Caco-2 (cell line): ENCODE data around the gene SLC10A2. TPM values are rescaled to one million over a fixed set of nuclear protein-coding genes. Genes with fewer than 3 reads are reported as not detected.

Experiments used
- BruUV-seq: library from RNA; stranded (reverse); fragments of 400-500 nt; replicated peaks from 2 replicates; lab custom pipeline; 2021; lab: Mats Ljungman, UMichigan
- CTCF ChIA-PET: fragments of 300-600 bp; sonication (Branson Sonifier 250); formaldehyde crosslinking; loops from one replicate; lab custom pipeline; 2022; ENCODE audit warnings: antibody characterized with exemption; lab: Charles Lee
- POLR2A ChIA-PET: fragments of 300-600 bp; sonication (Branson Sonifier 250); formaldehyde crosslinking; loops from one replicate; lab custom pipeline; 2022; ENCODE audit warnings: antibody characterized with exemption; lab: Charles Lee
- DNase-seq, 2 experiments: peaks; one replicate each; pipeline versions ENCODE4 v3.0.0 to v3.0.0-alpha.2; 2020 to 2022
- H3K27me3 ChIP-seq: replicated peaks from 2 replicates; pipeline ENCODE4 v1.6.0; 2011; ENCODE audit warnings: low read length; ENCODE audit not compliant: control insufficient read depth, insufficient read depth
- H3K36me3 ChIP-seq: 2 replicates; pipeline ENCODE4 v1.5.1; 2011; ENCODE audit warnings: low read length; ENCODE audit not compliant: control insufficient read depth, insufficient read depth
- H3K4me1 ChIP-seq: fragments of 250-450 bp; sonication (Bioruptor Pico); 2 replicates; pipeline ENCODE4 v1.5.1; 2020; ENCODE audit warnings: mild to moderate bottlenecking
- H3K4me3 ChIP-seq: 2 replicates; pipeline ENCODE4 v1.5.1; 2011; ENCODE audit warnings: low read depth, mild to moderate bottlenecking, control low read depth, low read length
- H3K9me3 ChIP-seq: fragments of 250-450 bp; sonication (Bioruptor Pico); 2 replicates; pipeline ENCODE4 v1.5.1; 2020; ENCODE audit warnings: mild to moderate bottlenecking, moderate library complexity
- H3K27ac Mint-ChIP-seq: one replicate; pipeline ENCODE4 v1.8.0; 2022; ENCODE audit warnings: mixed read lengths; ENCODE audit not compliant: unreplicated experiment
- H3K27me3 Mint-ChIP-seq: one replicate; pipeline ENCODE4 v1.8.0; 2022; ENCODE audit warnings: mixed read lengths; ENCODE audit not compliant: insufficient read depth, unreplicated experiment
- H3K36me3 Mint-ChIP-seq: one replicate; pipeline ENCODE4 v1.8.0; 2022; ENCODE audit warnings: mild to moderate bottlenecking, mixed read lengths; ENCODE audit not compliant: insufficient read depth, unreplicated experiment
- H3K4me1 Mint-ChIP-seq: one replicate; pipeline ENCODE4 v1.8.0; 2022; ENCODE audit warnings: low read depth, mixed read lengths; ENCODE audit not compliant: unreplicated experiment
- H3K4me3 Mint-ChIP-seq: one replicate; pipeline ENCODE4 v1.8.0; 2022; ENCODE audit warnings: mild to moderate bottlenecking, moderate library complexity, mixed read lengths; ENCODE audit not compliant: unreplicated experiment
- H3K9me3 Mint-ChIP-seq: one replicate; pipeline ENCODE4 v1.8.0; 2022; ENCODE audit warnings: mixed read lengths; ENCODE audit not compliant: unreplicated experiment
- CTCF ChIP-seq, 2 experiments: fragments of 200-600 bp in 1 of 2; IDR thresholded peaks; 1 replicate in 1 of 2; 2 replicates in 1 of 2; pipeline versions ENCODE4 v1.5.1 to v1.8.0; 2011 to 2022; ENCODE audit warnings: antibody characterized with exemption in 1 of 2, control low read depth in 1 of 2, inconsistent platforms in 1 of 2, low read depth in 1 of 2, low read length in 1 of 2, mild to moderate bottlenecking in 1 of 2, moderate library complexity in 1 of 2; ENCODE audit not compliant: insufficient read depth in 1 of 2, severe bottlenecking in 1 of 2, unreplicated experiment in 1 of 2
- intact Hi-C: fragments of 100-400 bp; cut with micrococcal nuclease; formaldehyde crosslinking; loops from one replicate; pipeline ENCODE4 v1.10.0; 2022; ENCODE audit not compliant: unreplicated experiment
- total RNA-seq: library from RNA; stranded (reverse); gene quantifications from 2 replicates; pipeline ENCODE4 v1.2.3, GENCODE V29; 2022

The SLC10A2 gene
- total RNA-seq, 1 experiment from 2014 or later, result not detected

GRCh38 chr13:103009051-103009840 is 57.0 kb downstream of the SLC10A2 start:
- no peak overlapping the region for H3K4me3 Mint-ChIP-seq
- H3K27ac Mint-ChIP-seq, result no peak overlapping the region
- Histone ChIP-seq H3K4me3 (no peak overlapping the region), H3K4me1 (peaks cover 6% of the 10 kb centered on the region), H3K27me3 (no peaks in the 10 kb centered on the region), H3K9me3 (no peaks in the 10 kb centered on the region), H3K36me3 (no peaks in the 10 kb centered on the region)
- no peak for TF ChIP-seq CTCF (IDR thresholded peaks at IDR 0.05; ENCODE audit: insufficient read depth in 1 of 2, low read depth in 1 of 2, low read length in 1 of 2, severe bottlenecking in 1 of 2, unreplicated experiment in 1 of 2)
- DNase-seq, result no peak
- no peaks in the 10 kb centered on the region for H3K27me3 Mint-ChIP-seq
- intact Hi-C loops, result no loop called here
- CTCF ChIA-PET, result no interaction called here
- H3K4me1 Mint-ChIP-seq, result peaks cover 8% of the 10 kb centered on the region
- H3K36me3 Mint-ChIP-seq, result no peaks in the 10 kb centered on the region
- no TSS peak for BruUV-seq
- POLR2A ChIA-PET, result no interaction called here
- H3K9me3 Mint-ChIP-seq, result no peaks in the 10 kb centered on the region

- no peak overlapping the region for H3K27ac Mint-ChIP-seq
- intact Hi-C loops, result no loop called here
- ChIA-PET CTCF (no interaction called here), POLR2A (no interaction called here)
- TF ChIP-seq CTCF (IDR thresholded peaks at IDR 0.05; ENCODE audit: insufficient read depth in 1 of 2, low read depth in 1 of 2, low read length in 1 of 2, severe bottlenecking in 1 of 2, unreplicated experiment in 1 of 2), result no peak
- Histone ChIP-seq H3K4me1 (peaks cover 14% of the 10 kb centered on the region), H3K9me3 (no peaks in the 10 kb centered on the region), H3K4me3 (no peak overlapping the region), H3K27me3 (no peaks in the 10 kb centered on the region), H3K36me3 (no peaks in the 10 kb centered on the region)
- DNase-seq, result no peak
- H3K4me3 Mint-ChIP-seq, result no peak overlapping the region
- no TSS peak for BruUV-seq
- H3K9me3 Mint-ChIP-seq, result peaks cover under 1% of the 10 kb centered on the region
- H3K4me1 Mint-ChIP-seq, result peaks cover 8% of the 10 kb centered on the region
- no peaks in the 10 kb centered on the region for H3K27me3 Mint-ChIP-seq
- no peaks in the 10 kb centered on the region for H3K36me3 Mint-ChIP-seq
Measured at GRCh38 chr13:103007427-103007762, 58.8 kb downstream of the SLC10A2 start.

GRCh38 chr13:103006641-103007426 is 59.4 kb downstream of the SLC10A2 start:
- ChIA-PET POLR2A (no interaction called here), CTCF (no interaction called here)
- H3K27ac Mint-ChIP-seq, result no peak overlapping the region
- H3K36me3 Mint-ChIP-seq, result no peaks in the 10 kb centered on the region
- no peak for TF ChIP-seq CTCF (IDR thresholded peaks at IDR 0.05; ENCODE audit: insufficient read depth in 1 of 2, low read depth in 1 of 2, low read length in 1 of 2, severe bottlenecking in 1 of 2, unreplicated experiment in 1 of 2)
- BruUV-seq, result no TSS peak
- no peak for DNase-seq
- H3K36me3 ChIP-seq, result no peaks in the 10 kb centered on the region
- H3K27me3 ChIP-seq, result no peaks in the 10 kb centered on the region
- peaks cover 6% of the 10 kb centered on the region for H3K9me3 Mint-ChIP-seq
- no peak overlapping the region for H3K4me3 Mint-ChIP-seq
- intact Hi-C loops, result no loop called here
- H3K4me1 ChIP-seq, result peaks cover 20% of the 10 kb centered on the region
- H3K9me3 ChIP-seq, result no peaks in the 10 kb centered on the region
- peaks cover 13% of the 10 kb centered on the region for H3K4me1 Mint-ChIP-seq
- H3K27me3 Mint-ChIP-seq, result no peaks in the 10 kb centered on the region
- H3K4me3 ChIP-seq, result no peak overlapping the region
